HG03280 (cell line): ENCODE measurements around the gene TOR2A.

Experiments used
- ATAC-seq: cut with Tn5 transposase; IDR thresholded peaks from one replicate; pipeline ENCODE4 v1.9.1; 2021; ENCODE audit warnings: mild to moderate bottlenecking, moderate library complexity; ENCODE audit not compliant: unreplicated experiment

TOR2A gene

DNA sequence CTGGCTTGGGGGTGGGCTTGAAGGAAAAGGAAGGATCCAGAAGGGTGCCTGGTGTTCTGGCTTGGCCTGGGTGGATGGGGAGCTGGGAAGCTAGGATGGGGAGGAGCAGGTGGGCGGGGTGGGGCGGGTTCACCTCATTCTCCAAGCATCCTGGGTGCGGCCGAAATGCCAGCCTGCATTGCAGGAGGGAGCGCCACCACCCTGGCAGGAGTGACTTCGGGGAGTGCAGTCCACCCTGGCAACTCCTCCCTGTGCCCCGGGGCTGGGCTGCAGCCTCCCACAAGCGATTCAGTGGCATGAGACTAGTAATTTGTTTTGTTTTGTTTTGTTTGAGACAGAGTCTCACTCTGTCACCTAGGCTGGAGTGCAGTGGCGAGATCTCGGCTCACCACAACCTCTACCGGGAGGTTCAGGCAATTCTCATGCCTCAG lies 13.7 kb downstream of the TOR2A start:
- no peak for ATAC-seq

DNA sequence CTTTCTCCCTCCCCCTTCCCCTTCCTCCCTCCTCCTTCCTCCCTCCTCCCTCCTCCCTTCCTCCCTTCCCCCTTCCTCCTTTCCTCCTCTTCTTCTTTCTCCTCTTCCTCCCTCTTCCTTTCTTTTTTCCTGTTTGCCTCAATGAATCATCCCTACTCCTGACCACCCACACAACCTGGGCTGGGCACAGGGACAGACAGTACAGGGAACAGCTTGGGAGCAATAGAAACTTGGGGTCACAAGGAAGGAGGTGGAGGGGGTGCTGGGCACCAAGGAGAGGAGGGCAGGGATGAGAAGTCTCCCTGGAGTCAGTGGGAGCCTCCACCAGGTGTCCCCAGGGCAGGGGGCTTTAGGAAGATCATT lies 14.2 kb downstream of the TOR2A start:
- no peak for ATAC-seq

- ATAC-seq = no peak
Measured at GRCh38 chr9:127720031-127720864, 14.8 kb downstream of the TOR2A start.

DNA sequence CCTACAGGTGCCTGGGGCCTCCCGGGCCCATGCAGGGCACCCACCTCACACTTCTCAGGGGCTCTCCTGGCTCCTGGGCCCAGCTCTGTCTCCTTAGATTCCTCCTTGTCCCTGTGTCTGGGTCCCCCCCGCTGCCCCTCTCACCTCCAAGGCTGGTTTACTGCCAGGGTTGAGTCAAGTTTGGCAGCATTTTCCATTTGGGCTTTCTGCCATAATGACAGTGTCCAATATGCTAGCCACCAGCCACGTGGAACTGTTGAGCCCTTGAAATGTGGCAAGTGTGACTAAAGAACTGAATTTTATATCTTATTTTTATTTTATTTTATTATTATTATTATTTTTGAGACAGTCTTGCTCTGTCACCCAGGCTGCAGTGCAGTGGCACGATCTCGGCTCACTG lies 17.3 kb downstream of the TOR2A start:
- ATAC-seq = no peak

- ATAC-seq = no peak
Measured at GRCh38 chr9:127716412-127716811, 18.7 kb downstream of the TOR2A start.

DNA sequence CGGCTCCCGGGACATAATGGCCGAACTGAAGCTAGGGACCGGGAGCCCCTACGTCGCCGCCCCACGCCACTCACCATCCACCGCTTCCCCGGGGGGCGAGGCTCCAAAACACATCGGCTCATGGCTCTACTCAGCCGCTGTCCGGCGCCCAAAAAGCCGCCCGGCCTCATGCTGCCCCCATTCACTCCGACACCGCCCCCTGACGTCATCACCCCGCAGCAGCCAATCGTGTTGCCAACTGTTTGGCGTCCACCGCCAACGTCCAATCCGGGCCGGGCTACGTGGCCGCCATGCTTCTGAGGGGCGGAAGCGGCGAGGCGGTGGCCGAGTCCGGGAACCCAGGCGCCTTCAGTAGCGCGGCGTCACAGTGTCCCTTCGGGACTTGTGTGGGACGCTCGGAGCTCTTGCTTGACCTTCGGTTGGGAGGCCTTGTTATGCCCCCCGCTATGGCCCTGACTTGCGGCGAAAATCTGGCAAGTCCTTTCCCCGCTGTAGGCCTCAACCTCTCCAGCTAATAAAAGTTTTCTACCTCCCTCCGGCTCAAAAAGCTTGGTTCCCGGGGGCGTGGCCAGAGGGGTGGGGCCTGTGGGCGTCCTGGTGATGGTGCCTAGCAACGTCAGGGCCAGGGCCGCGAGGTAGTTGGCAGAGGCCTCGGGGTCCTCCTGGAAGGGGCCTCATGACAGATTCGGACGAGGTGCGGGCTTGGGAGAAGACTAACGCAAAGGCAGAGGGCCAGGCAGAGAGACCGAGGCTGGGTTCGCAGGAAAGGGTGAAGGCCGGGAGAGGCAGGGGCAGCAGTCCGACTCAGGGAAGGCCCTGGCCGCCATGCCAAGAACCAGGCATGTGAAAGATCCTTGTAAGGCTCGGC lies 19.4 kb downstream of the TOR2A start, which contains the start of the genes PTRH1 and TTC16:
PTRH1 (minus strand) TSS at position 194 of the 868 bp plus-strand sequence; CDS start at position 170, 24 bp downstream.
TTC16 (plus strand) TSS at position 610 of the 868 bp plus-strand sequence; CDS start at position 677, 67 bp downstream.
- ATAC-seq = peak; percentile 94

DNA sequence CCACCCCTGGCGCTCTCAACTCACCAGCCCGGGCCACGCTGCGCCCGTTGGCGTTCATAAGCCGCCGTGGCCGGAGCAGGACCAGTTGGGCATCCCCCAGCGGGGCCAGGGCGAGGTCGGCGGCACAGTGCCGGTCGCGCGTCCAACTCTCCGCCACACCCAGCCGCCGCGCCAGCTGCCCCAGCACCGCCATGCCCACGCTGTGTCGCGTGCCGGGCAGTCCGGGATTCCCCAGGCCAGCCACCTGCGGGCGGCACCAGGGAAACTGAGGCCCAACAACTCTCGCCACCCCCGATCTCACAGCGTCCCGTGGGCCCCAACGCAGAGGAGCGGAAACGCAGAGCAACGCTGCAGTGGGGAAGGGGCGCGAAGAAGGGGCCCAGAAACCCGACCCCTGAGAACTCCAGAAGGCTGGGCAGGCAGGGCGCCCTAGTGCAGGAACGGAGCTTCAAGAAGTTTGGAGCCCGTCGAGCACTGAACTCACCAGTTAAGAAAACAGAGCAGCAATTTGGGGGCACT lies 20.1 kb downstream of the TOR2A start:
- peak; percentile 5 for ATAC-seq

- ATAC-seq = no peak
Measured at GRCh38 chr9:127714020-127714750, 20.9 kb downstream of the TOR2A start.

- no peak for ATAC-seq
Measured at GRCh38 chr9:127712867-127713266, 22.2 kb downstream of the TOR2A start.

DNA sequence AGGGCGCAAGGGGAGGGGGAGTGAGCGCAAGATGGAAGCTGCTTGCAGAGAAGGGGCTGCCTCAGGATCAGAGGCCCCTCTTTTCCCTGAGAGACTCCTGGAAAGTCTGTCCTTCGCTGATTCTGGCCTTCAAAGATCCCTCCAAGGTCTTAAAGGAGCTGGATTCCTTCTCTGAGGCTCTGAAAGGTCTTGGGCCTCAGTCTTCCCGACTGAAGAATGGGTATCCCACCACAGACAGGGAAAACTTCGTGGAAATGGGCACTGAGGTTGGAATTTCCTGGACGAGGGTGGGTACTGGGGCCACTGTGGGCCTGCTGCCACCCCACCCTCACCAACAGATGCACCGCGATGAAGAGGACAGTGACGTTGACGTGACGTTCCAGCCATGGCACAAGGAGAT lies 22.7 kb downstream of the TOR2A start:
- no peak for ATAC-seq

GRCh38 chr9:127711831-127712274 lies 23.2 kb downstream of the TOR2A start:
- no peak for ATAC-seq

GRCh38 chr9:127711226-127711701 lies 23.8 kb downstream of the TOR2A start:
- ATAC-seq = no peak

GRCh38 chr9:127710204-127710783 lies 24.8 kb downstream of the TOR2A start:
- ATAC-seq = no peak

- ATAC-seq = no peak
Measured at GRCh38 chr9:127708952-127709587, 26.0 kb downstream of the TOR2A start.

DNA sequence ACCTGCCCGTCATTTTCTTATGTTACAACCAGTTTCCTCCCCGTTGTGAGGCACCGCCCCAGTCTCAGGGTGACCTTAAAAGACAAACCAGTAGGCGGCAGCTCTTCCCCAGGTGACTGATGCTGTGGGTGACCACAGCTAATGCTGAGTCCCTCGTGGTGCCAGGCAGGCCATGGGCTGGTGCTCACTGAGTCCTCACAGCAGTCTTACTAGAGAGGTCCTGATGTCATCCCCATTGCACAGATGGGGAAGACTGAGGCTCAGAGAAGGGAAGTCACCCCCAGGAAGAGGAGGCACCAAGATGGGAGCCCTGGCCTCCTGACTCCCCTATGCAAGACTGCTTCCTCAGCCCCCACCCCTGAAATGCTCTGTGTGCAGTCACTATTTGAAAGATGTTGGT lies 27.3 kb downstream of the TOR2A start:
- ATAC-seq = peak; percentile 59

GRCh38 chr9:127706836-127707241 lies 28.3 kb downstream of the TOR2A start, which contains the start of gene CFAP157:
Gene CFAP157, plus strand, starts transcription at chr9:127706988. Its CDS starts 44 bp downstream, at chr9:127707032.
- ATAC-seq = no peak

DNA sequence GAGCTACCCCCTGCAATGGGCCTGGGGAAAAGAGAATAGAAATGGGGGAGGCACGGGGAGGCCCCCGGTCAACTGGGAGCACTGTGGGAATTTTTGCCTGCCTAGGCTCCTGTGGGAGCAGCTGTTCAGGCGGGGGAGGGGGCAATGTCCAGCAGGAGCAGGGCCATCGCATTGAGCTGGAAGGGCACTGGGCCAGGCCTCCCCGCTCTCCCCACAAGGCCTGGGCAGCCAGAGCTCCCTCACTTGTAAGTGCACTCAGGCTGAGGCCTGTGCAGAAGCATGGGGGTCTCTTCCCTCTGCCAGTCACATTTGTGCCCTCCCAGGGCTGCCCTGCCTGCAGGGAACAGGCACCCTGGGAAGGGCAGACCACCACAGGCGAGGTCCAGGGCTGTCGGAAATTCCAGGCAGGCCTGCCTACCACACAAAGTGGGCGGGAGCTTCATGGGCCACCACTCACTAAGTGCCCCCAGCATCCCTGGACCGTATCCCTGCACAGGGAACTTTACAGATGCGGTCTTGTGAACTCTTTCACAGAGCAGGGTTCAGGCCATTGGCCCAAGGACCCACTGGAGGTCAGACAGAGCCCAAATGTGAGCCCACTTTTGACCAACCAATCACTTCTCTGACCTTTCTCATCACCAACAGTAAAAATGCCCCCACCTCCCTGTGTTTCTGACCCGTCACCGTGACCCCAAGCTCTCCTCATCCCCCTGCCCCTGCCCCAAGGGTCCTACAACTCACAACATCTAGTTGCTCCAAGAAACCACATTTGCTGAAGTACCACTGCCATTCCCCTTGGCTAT lies 29.3 kb downstream of the TOR2A start:
- no peak for ATAC-seq

DNA sequence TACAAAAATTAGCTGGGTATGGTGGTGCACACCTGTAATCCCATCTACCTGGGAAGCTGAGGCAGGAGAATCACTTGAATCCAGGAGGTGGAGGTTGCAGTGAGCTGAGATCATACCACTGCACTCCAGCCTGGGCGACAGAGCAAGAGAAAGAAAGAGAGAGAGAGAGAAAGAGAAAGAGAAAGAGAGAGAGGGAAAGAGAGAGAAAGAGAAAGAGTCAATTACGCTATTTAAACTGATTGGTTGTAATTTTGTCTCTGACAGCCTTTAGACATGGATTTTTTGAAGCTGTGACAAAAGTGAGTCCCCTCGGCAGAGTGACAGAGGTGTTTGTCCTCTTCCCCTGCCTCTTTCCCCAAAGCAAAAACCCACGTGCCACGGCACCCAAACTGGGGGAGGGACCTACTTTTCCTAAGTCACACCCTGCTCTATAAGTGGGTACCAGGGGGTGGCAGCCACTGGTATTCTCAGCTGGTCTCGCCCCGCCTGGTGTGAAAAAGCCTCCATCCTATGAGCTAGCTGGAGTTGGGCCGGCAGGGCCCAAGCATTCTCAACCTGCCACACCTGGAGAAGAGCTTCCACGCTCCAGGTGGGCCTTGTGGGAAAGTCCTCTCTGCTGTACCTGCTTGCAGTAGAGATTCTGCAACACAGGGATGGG lies 31.7 kb downstream of the TOR2A start:
- ATAC-seq = no peak
